Skin of body (tissue), 2 donors: Measurements from ENCODE around the gene SAMD1. TPM values are rescaled to one million over a fixed set of nuclear protein-coding genes. Genes with fewer than 3 reads are reported as not detected.
A peak's percentile ranks its signal among the peaks of the same experiment; 100 is the strongest.

ENCODE experiments used
- DNase-seq: peaks from one replicate; lab custom pipeline; 2025; lab: John Stamatoyannopoulos, UW
- total RNA-seq: library from RNA; depleted of rRNA; stranded (reverse); fragments of >200 nt; gene quantifications from one replicate; pipeline ENCODE4 v1.2.3, GENCODE V29; 2014

SAMD1 gene
- 18.1 TPM for total RNA-seq

GRCh38 chr19:14090509-14091080, at the start of gene SAMD1:
SAMD1 (minus strand) TSS chr19:14090751.
- DNase-seq = peak; percentile 90

DNA sequence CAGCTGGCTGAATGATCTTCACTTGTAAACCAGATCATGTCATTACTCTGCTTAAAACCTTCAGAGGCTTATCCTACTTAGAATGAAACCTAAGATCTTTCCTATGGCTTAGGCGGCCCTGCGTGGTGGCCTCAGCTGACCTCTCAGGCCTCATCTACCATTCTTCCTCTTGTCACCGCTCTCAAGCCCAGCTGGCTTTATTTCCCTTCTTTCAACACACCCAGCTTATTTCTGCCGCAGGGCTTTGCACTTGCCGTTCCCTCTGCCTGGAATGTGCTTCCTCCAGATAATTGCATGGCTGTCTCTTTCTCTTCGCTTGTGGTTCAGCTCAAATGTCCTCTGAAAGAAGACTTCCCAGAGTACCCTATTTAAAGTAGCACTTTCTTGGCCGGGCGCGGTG, 49.4 kb upstream of the SAMD1 start:
- no peak for DNase-seq

GRCh38 chr19:14138576-14139265, 48.2 kb upstream of the SAMD1 start:
- DNase-seq = no peak

DNA sequence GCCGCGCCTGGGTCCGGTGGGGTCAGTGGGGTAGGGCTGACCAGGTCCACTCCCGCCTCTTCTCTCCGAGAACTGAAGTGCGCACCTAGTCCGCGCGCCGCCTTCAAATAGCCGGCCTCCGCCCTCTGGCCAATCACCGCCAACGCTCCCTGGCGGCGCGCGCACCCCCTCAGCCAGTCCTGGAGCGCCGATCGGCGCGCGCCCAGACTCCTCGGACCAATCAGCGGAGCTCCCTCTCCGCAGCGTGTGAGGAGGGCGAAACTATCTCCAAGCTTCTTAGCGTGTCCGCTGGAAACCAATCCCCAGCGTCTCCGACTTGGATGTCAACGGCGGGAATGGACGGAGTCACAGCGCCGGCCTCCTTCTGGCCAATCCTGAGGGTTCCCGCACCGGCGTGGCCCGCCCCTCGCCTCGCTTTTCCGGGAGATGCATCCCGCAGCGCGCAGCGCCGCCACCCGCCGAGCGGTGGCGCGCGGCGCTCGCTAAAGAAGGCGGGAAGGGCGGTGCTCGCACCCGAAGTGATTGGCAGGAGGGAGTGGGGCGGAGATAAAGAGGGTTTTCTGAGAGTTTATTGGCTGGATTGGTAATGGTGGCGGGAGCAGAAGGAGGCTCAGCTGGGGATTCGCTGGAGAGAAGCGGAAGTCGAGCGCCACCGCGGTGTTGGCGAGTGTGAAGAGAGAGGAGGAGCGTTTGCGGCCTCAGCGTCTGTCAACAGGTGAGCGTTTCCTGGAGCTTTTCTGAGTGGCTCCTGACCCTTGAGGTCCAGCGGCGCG, 46.1 kb upstream of the SAMD1 start, which contains the start of gene ASF1B:
Gene ASF1B, minus strand, starts transcription at position 81 of the 773 bp plus-strand sequence. CDS start 133 bp downstream, outside the sequence.
- DNase-seq = peak; percentile 100

DNA sequence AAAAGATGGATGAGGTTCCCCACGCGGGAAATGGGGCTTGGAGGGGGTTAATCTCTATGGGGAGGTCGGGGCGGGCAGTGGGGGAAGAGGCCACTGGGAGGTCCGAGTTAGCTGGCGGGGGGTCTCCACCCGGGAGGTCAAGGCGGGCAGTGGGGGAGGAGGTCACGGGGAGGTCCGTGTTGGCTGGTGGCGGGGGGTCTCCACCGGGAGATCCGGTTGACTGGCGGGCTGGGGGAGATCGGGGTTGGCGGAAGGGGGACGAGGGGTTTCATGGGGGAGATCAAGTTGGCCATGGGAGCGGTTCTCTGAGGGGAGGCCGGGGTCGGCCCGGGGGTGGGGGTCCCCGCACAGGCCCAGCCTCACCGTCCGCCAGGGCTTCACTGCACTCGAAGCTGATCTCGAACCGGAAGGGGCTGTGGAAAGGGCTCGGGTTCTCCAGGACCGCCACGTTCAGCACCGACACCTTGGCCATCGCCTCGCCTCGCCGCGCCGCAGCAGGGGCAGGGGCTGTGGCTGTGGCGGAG, 45.5 kb upstream of the SAMD1 start:
- DNase-seq = no peak

GRCh38 chr19:14135355-14135754, 44.8 kb upstream of the SAMD1 start:
- DNase-seq = no peak

- DNase-seq = no peak
These were observed 37.5 kb upstream of the SAMD1 start for GRCh38 chr19:14127929-14128509.

GRCh38 chr19:14127176-14127575, 36.6 kb upstream of the SAMD1 start:
- no peak for DNase-seq

DNA sequence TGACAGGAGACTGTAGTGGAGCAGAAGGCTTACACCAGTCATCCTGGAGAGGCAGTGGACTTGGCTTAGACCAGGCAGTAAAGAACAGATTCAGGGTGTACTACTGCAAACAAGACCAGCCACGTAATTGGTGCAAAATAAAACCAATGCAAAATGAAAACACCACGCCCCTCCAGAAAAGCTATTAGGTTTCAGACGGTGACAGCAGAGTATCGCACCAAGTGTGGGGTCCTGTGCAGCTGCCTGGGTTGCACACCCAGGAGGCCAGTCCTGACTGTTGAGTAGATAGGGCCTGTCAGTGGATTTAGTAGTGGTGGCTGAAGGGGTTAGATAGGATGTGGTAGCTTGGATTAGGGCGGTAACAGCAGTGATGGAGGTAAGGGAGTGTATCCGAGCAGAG, 32.4 kb upstream of the SAMD1 start:
- DNase-seq = no peak

GRCh38 chr19:14120497-14120780, 29.9 kb upstream of the SAMD1 start:
- no peak for DNase-seq

DNA sequence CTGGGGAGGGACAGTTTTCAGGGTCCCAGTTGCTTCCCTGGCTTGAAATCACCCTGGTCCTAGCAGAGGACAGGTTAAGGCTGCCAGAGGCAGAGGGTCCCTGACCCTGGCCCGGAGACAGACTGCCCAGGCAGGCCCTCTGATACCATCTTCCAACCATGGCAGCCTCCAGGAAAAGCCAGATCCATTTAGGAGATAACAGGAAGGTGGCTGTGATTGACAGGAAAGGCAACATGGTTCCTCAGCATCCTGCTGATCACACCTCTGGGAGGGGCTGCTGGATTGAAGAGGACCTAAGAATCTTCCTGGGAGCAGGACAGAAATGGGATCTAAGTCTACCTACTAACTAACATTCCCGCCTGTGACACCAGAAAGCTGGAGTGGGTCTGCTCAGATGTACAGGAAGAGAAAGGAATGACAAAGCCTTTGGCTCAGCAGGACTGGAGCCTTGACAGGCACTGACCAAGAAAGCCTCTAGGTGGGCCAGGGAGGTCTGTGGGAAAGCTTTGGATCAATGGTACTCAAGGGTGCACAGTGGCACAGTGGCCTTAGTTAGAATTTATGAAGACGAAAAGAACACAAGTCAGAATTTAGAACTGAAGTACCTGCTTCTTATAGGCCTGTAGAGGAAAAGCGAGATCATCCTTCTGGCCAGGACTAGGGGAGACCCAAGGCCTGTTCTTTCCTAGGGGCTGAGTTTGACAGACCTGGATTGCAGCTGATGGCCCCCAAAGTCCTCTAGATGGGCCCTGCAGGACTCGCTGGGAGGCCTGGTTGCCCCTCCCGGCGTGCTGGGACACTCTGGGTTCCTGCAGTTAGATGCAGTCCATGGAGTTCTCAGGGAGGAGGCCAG, 29.3 kb upstream of the SAMD1 start:
- DNase-seq = no peak

DNA sequence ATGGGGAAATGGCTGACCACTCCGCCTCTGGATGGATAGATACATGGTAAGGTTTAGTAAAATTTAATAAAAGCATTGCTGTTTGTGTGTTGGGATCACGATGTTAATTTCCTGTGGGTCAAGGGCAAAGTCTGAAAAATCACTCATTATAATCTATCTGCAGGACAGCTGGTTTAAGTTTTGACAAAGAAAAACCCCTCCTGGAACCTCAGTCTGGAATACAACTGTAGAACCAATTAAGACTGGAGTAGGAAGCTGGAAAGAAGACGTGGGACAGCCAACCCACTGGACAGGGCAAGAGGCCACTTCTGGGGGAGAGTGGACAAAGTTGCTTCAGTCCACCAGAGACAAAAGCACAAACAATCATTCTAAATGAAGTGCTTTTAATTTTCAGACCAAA, 28.6 kb upstream of the SAMD1 start:
- DNase-seq = no peak

DNA sequence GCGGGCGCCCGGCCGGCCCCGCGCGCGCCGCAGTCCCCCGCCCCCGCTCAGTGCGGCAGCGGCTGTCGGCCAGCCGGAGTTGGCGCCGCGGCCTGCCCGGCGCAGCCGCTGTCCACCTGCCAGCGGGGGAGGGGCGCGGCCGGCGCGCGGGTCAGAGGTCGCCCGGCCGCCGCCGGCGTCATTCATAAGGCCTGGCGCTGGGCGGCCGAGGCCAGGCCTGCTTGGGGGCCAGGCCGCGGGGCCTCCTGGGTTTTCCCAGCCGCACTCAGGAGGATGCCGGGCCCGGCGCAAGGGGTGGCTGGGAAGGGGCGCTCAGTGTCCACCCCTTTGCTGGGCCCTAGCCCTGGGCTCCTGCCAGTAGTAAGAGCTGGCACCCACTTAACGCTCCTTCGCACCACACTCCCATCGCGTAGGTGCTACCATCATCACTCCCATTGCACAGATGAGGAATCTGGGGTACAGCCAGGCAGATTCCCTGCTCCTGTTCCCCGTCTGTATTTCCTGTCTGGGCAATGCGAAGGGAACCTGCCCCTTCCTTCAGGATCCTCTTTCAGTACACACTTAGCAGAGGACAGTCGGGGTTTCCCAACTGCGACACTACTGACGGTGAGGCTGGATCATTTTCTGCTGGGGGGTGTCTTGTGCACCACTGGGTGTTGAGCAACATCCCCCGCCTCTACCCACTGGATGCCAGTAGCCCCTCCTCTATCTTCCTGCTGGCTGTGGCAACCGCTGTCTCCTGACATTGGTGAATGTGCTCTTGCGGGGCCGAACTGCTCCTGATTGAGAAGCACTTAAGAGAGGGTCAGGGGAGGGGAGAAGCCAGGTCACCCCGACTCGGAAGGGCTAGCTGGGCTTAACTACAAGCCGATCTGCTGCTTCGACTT, 27.9 kb upstream of the SAMD1 start:
- DNase-seq = peak; percentile 51

DNA sequence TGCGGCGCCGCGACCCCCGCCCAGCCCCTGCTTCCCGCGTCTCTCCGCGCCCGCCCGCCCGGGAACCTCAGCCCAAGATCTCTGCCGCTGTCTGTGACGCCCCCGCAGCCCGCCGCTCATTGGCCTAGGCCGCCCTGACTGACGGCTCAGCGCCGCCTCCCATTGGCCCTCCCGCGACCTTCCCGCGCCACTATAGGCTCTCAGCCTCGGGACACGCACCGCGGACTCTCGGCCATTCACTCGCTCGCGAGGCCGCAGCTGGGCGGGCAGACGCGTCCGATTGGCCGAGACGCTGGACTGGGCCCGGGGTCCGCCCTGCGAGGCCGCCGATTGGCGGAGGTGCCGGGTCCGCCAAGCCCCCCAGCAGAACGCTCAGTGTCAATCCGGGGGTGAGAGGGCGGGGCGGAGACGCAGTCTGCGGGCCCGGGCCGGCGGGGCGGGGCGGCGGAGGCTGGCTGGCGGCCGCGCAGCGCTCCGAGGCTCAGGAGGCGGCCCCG, 27.2 kb upstream of the SAMD1 start, which contains the start of gene PRKACA:
Gene PRKACA, minus strand, starts transcription at position 95 of the 497 bp plus-strand sequence. CDS start 215 bp downstream, outside the sequence.
- DNase-seq = peak; percentile 99

GRCh38 chr19:14116918-14117578, 26.5 kb upstream of the SAMD1 start:
- no peak for DNase-seq

- no peak for DNase-seq
These were observed 26.0 kb upstream of the SAMD1 start for GRCh38 chr19:14116525-14116917.

DNA sequence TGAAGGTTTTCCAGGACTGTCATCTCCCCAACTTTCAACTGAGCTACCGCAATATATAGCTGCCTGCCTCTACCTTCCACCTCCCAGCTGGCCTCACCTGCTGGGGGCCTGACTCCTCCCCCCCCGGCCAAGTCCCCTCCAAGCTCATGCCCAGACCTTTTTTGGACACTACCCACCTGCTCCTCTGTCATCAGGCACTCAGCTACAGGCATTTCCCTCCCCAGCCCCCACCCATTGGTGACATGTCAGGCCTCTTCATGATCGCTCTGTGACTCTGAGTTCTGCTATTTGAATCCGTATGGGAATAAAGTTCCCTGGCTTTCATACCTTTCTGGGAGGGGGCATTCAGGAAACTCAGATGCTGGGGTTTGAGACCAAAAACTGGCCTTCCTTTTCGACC, 25.2 kb upstream of the SAMD1 start:
- DNase-seq = no peak

DNA sequence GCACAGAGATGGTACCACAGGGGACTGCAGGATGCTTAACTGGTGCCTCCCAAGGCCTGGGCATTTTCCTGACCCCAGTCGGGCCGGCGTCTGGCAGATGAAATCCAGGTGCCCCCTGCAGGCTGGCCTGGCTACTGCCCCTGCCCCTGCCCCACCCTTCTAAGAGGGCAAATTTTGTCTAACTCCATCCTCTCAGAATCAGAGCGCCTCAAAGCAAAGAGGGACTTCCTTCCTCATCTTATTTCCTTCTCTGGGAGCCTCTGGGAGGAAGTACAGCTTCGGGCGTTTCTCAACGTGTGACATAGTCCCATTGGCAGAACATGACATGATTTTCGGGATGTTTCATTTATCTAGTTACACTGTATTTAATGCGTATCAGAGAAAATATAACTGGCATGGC, 24.3 kb upstream of the SAMD1 start:
- DNase-seq = no peak

- DNase-seq = no peak
These were observed 23.9 kb upstream of the SAMD1 start for GRCh38 chr19:14114439-14114838.
